K562 (cell line): ENCODE results near the gene ECPAS. TPM values are rescaled to one million over a fixed set of nuclear protein-coding genes. Genes with fewer than 3 reads are reported as not detected.
A peak's percentile ranks its signal among the peaks of the same experiment; 100 is the strongest.
"Not testable (repeated sequence)": the region's sequence is repeated elsewhere in the genome, so short reads cannot be mapped to it uniquely, and the experiment has no call there.

Experiments used
- ATAC-seq: fragments of 200-7000 bp; cut with Tn5 transposase; 3 replicates; pipeline ENCODE4 v1.9.1; 2020; ENCODE audit warnings: moderate library complexity
- BruUV-seq: library from RNA; stranded (reverse); fragments of 400-500 nt; replicated peaks from 2 replicates; lab custom pipeline; 2021; lab: Mats Ljungman, UMichigan
- CTCF ChIA-PET: fragments of 300-600 bp; formaldehyde crosslinking; extraction: SDS; loops from one replicate; lab custom pipeline; 2021; ENCODE audit warnings: low intra/inter-chr PET ratio; lab: Yijun Ruan, JAX
- POLR2A ChIA-PET: fragments of 300-600, 350-650 bp; sonication (Branson Sonifier 250); formaldehyde crosslinking; extraction: SDS; loops from one replicate; lab custom pipeline; 2021; ENCODE audit warnings: antibody characterized with exemption, inconsistent platforms; lab: Yijun Ruan, JAX
- DNase-seq, 4 experiments: peaks; one replicate each; pipeline versions ENCODE4 v3.0.0 to v3.0.0-alpha.2; 2011 to 2018; ENCODE audit warnings: low spot score in 3 of 4, mixed read lengths in 3 of 4; ENCODE audit errors: extremely low read depth in 1 of 4
- FAIRE-seq: peaks from 2 replicates; lab custom pipeline; 2011; peaks lifted over from hg19 to GRCh38; lab: Jason Lieb, UNC
- H2AFZ ChIP-seq: 2 replicates; pipeline ENCODE4 v1.6.0; 2011; ENCODE audit warnings: low read depth, low read length, control low read depth, inconsistent platforms
- H3K27ac ChIP-seq: fragments of 200-600 bp; 3 replicates; pipeline ENCODE4 v1.8.0; 2011; ENCODE audit warnings: low read depth, mild to moderate bottlenecking, control low read depth, inconsistent platforms, low read length, moderate library complexity, mixed read lengths; ENCODE audit errors: extremely low read depth
- H3K27me3 ChIP-seq, 2 experiments: fragments of 300-600 bp in 1 of 2; 2 replicates in 1 of 2; 3 replicates in 1 of 2; pipeline versions ENCODE4 v1.6.0 to v1.8.0; 2011; ENCODE audit warnings: inconsistent platforms in 2 of 2, low read length in 2 of 2, mild to moderate bottlenecking in 1 of 2, mixed read lengths in 1 of 2, moderate library complexity in 1 of 2; ENCODE audit not compliant: control insufficient read depth in 2 of 2, insufficient read depth in 2 of 2
- H3K36me3 ChIP-seq: fragments of 300-600 bp; 3 replicates; pipeline ENCODE4 v1.8.0; 2011; ENCODE audit warnings: mild to moderate bottlenecking, low read length, inconsistent platforms; ENCODE audit not compliant: control insufficient read depth, insufficient read depth
- H3K4me1 ChIP-seq, 2 experiments: fragments of 200-600 bp in 1 of 2; replicated peaks in 1 of 2; 2 replicates in 1 of 2; 3 replicates in 1 of 2; pipeline versions ENCODE4 v1.5.1 to v1.8.0; 2011; ENCODE audit warnings: inconsistent platforms in 2 of 2, low read length in 2 of 2, mild to moderate bottlenecking in 1 of 2, mixed read lengths in 1 of 2, moderate library complexity in 1 of 2; ENCODE audit not compliant: control insufficient read depth in 2 of 2, insufficient read depth in 2 of 2
- H3K4me2 ChIP-seq: 2 replicates; pipeline ENCODE4 v1.6.1; 2011; ENCODE audit warnings: low read length, control low read depth, inconsistent platforms, mixed read lengths; ENCODE audit not compliant: insufficient read depth
- H3K4me3 ChIP-seq: fragments of 200-600 bp; sonication (generic), shearing (Covaris generic); 2 replicates; pipeline ENCODE4 v1.5.1; 2016; ENCODE audit warnings: control low read depth, inconsistent platforms
- H3K79me2 ChIP-seq: fragments of 200-600 bp; 3 replicates; pipeline ENCODE4 v1.8.0; 2011; ENCODE audit warnings: low read length, inconsistent platforms; ENCODE audit not compliant: control insufficient read depth, insufficient read depth
- H3K9ac ChIP-seq, 2 experiments: 2 replicates each; pipeline versions ENCODE4 v1.6.0 to v1.6.1; 2011; ENCODE audit warnings: low read depth in 2 of 2, low read length in 2 of 2, control low read depth in 1 of 2, inconsistent platforms in 1 of 2, mild to moderate bottlenecking in 1 of 2, mixed read lengths in 1 of 2; ENCODE audit not compliant: insufficient read depth in 1 of 2
- H3K9me1 ChIP-seq: one replicate; pipeline ENCODE4 v1.6.0; 2011; ENCODE audit warnings: inconsistent platforms, mild to moderate bottlenecking, low read length, moderate library complexity; ENCODE audit not compliant: control insufficient read depth, insufficient read depth
- H3K9me3 ChIP-seq: replicated peaks from 2 replicates; pipeline ENCODE4 v1.5.1; 2011; ENCODE audit warnings: low read depth, low read length, inconsistent platforms; ENCODE audit not compliant: control insufficient read depth, insufficient read depth
- H4K20me1 ChIP-seq: replicated peaks from 2 replicates; pipeline ENCODE4 v1.6.1; 2011; ENCODE audit warnings: low read length, inconsistent platforms, mixed read lengths; ENCODE audit not compliant: control insufficient read depth, insufficient read depth
- WGBS: fragments of 100-300 bp; shearing (Covaris generic); methylation state at CpG from one replicate; pipeline ENCODE4 v1.1.6; 2016; ENCODE audit warnings: low coverage, mixed read lengths; ENCODE audit not compliant: insufficient coverage; ENCODE audit errors: missing lambda C conversion rate; 5-methylcytosine and 5-hydroxymethylcytosine counted together
- in situ Hi-C: fragments of 300-500 bp; cut with MboI; formaldehyde crosslinking; loops from 4 replicates; pipeline ENCODE4 v1.15.0; 2018; ENCODE audit warnings: inconsistent platforms, mixed read lengths
- intact Hi-C: fragments of 100-400 bp; cut with micrococcal nuclease; formaldehyde crosslinking; loops from 2 replicates; pipeline ENCODE4 v1.14.2; 2022
- polyA plus RNA-seq, 8 experiments: library from polyadenylated mRNA; depleted of rRNA in 4 of 8; stranded (reverse) in 5 of 8; unstranded in 3 of 8; fragments of >200 nt; fragmentation: Nextera tagmentation in 2 of 8; fragmentation: Illumina TruSeq in 1 of 8; extraction: Ambion mirVana in 2 of 8; extraction: Trizol in 1 of 8; gene quantifications; 2 replicates each; pipeline versions ENCODE4 v1.2.1 to v1.2.3, GENCODE V29; 2011 to 2014; ENCODE audit warnings: inconsistent platforms in 1 of 8, missing spikeins in 1 of 8
- total RNA-seq, 7 experiments: library from RNA; depleted of rRNA in 6 of 7; stranded (reverse); fragments of >200 nt in 6 of 7; fragmentation: Illumina TruSeq in 2 of 7; extraction: Trizol in 2 of 7; gene quantifications; 2 replicates each; pipeline versions ENCODE4 v1.2.1 to v1.2.3, GENCODE V29; 2011 to 2021; ENCODE audit warnings: low replicate concordance in 1 of 7
- TF ChIP-seq, protein P1 (sequence below): fragments of 450-650 bp; IDR thresholded peaks from 2 replicates; pipeline ENCODE4 v1.6.1; 2018; ENCODE audit not compliant: partially characterized antibody

The ECPAS gene
- total and polyA plus RNA-seq, 9 of the 15 experiments (the other 6 are each of a cell fraction or from before 2014, with no cell fraction given) = 14.5 to 90.9 (median 75.7) TPM

DNA sequence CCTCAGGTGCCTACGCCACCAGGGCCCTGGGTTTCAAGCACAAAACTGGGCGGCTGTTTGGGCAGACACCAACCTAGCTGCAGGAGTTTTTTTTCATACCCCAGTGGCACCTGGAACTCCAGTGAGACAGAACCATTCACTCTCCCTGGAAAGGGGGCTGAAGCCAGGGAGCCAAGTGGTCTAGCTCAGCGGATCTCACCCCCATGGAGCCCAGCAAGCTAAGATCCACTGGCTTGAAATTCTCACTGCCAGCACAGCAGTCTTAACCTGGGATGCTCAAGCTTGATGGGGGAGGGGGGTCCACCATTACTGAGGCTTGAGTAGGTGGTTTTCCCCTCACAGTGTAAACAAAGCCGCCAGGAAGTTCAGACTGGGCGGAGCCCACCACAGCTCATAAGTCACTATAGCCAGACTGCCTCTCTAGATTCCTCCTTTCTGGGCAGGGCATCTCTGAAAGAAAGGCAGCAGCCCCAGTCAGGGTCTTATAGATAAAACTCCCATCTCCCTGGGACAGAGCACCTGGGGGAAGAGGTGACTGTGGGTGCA is 149.8 kb downstream of the ECPAS start:
- FAIRE-seq, CTCF ChIA-PET, H3K27me3 ChIP-seq, H3K4me3 ChIP-seq, H3K36me3 ChIP-seq, H4K20me1 ChIP-seq, H3K9me3 ChIP-seq, H3K27ac ChIP-seq, in situ Hi-C loops, H3K4me2 ChIP-seq, H3K9me1 ChIP-seq, intact Hi-C loops, H3K9ac ChIP-seq, H3K4me1 ChIP-seq, ATAC-seq, H3K79me2 ChIP-seq, POLR2A ChIA-PET, H2AFZ ChIP-seq, BruUV-seq, DNase-seq: not testable (repeated sequence)
- WGBS = 0% methylated on average over 4 of the region's 5 CpGs
- TF ChIP-seq, protein P1, sequence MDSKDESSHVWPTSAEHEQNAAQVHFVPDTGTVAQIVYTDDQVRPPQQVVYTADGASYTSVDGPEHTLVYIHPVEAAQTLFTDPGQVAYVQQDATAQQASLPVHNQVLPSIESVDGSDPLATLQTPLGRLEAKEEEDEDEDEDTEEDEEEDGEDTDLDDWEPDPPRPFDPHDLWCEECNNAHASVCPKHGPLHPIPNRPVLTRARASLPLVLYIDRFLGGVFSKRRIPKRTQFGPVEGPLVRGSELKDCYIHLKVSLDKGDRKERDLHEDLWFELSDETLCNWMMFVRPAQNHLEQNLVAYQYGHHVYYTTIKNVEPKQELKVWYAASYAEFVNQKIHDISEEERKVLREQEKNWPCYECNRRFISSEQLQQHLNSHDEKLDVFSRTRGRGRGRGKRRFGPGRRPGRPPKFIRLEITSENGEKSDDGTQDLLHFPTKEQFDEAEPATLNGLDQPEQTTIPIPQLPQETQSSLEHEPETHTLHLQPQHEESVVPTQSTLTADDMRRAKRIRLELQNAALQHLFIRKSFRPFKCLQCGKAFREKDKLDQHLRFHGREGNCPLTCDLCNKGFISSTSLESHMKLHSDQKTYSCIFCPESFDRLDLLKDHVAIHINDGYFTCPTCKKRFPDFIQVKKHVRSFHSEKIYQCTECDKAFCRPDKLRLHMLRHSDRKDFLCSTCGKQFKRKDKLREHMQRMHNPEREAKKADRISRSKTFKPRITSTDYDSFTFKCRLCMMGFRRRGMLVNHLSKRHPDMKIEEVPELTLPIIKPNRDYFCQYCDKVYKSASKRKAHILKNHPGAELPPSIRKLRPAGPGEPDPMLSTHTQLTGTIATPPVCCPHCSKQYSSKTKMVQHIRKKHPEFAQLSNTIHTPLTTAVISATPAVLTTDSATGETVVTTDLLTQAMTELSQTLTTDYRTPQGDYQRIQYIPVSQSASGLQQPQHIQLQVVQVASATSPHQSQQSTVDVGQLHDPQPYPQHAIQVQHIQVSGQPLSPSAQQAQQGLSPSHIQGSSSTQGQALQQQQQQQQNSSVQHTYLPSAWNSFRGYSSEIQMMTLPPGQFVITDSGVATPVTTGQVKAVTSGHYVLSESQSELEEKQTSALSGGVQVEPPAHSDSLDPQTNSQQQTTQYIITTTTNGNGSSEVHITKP = peak; percentile 51
